GM18520 (cell line): ENCODE measurements around the gene MCMBP.

Experiments
- ATAC-seq: cut with Tn5 transposase; IDR thresholded peaks from one replicate; pipeline ENCODE4 v1.9.1; 2021; ENCODE audit not compliant: unreplicated experiment

Gene MCMBP

DNA sequence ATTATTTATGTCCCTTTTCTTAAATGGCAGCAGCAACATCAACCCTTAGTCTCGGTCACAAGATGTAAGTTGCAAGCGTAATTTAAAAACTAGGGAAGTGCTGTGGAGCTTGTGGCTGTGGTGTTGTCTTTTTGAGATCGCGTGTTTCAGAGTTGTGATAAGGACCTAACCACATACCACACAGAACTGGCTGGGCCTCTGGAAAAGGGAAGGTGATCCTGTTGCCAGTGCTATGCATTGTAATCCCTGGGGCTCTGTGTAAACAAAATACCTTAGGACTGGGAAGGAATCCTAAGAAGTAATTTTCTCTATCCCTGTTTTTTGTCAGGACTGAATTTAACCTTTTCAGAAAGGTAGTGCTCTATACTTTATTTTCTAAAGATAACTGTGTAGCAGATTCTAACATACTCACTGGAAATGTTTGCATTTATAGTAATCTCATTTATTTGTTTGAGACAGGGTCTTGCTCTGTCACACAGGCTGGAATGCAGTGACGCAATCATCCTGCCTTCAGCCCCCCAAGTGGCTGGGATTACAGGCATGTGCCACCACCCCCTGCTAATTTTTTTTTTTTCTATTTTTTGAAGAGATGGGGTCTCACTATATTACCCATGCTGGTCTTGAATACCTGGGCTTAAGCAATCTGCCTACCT, 86.4 kb downstream of the MCMBP start:
- no peak for ATAC-seq

DNA sequence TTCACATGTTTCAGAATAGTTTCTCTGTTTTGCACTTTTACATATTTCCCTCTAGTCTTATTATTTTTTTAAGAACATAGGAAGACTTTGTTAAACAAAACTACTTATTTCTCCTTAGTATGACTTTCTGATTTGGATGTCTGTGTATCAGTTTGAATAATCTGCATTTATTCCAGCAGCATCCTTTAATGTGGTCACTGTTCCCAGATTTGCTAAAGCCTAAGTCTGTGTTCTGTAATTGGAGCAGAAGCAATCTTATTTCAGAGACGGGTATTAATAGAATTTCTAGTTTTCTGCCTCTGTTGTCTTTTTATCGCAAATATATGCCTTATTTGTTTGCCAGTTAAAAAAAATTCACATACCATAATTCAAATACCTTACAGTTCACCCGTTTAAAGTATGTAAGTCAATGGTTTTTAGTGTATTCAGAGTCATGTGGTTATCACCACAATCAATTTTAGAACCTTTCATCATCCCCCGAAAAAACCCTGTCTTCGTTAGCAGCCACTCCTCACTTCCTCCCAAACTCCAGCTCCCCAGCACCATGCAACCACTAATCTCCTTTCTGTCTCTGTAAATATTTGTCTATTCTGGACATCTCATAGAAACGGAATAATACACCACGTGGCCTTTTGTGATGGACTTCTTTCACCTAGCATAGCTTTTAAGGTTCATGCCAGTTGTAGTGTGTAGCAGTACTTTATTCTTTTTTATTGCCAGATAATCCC, 88.1 kb downstream of the MCMBP start:
- no peak for ATAC-seq

DNA sequence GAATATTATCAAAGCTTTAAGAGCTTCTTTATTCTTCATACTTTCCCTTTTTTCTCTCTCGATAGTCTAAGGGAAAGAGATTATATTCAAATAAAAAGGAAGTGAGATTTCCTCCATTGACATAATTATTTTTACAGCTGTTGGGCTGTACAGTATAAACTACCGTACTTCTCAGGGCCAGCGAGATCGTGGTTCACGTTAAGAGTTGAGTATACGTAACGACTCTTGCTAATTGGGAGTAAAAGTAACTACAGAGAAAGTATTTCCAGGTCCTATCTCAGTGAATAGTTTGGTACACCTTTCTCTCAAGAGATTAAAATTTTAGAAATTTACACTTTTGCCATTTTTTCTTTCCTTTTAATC, 89.0 kb downstream of the MCMBP start:
- no peak for ATAC-seq

GRCh38 chr10:119782981-119783664, 89.5 kb downstream of the MCMBP start:
- no peak for ATAC-seq

GRCh38 chr10:119781498-119781897, 91.1 kb downstream of the MCMBP start:
- no peak for ATAC-seq

DNA sequence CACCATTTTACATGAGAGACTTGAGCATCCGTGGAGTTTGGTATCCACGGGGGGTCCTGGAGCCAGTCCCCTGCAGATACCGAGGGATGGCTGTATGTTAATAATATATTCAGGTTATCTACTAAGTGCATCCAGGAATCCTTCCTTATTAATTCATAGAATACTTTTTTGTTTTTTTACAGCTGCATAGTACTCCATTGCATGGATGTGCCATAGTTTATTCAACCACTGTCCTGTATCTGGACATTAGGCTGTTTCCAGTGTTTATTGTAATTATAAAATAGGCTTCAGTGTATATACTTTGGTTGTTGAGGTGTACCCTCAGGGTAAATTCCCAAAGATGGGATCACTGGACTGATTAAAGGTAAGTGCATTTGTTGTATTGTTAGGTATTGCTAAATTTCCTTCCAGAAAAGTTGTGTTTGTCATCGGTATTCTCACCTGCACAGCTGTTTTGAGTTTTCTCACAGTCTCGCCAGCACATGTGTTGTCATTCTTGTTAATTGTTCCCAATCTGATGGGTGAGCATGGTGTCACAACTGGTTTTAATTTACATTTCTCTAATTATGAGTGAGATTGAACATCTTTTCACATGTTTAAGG, 91.7 kb downstream of the MCMBP start:
- no peak for ATAC-seq
